ENCODE measurements around the gene SRPX2.
"Not testable (repeated sequence)": the region's sequence is repeated elsewhere in the genome, so short reads cannot be mapped to it uniquely, and the experiment has no call there.

SRPX2 gene

GRCh38 chrX:100704581-100705203, 60.7 kb downstream of the SRPX2 start:
- DNase-seq, result no peak

- no peak for DNase-seq
Measured at GRCh38 chrX:100710816-100711215, 66.8 kb downstream of the SRPX2 start.

- DNase-seq, result no peak
Measured at GRCh38 chrX:100717363-100717762, 73.4 kb downstream of the SRPX2 start.

- no peak for DNase-seq
Measured at GRCh38 chrX:100719139-100719538, 75.1 kb downstream of the SRPX2 start.

- no peak for DNase-seq
Measured at GRCh38 chrX:100720301-100720700, 76.3 kb downstream of the SRPX2 start.

- DNase-seq, result no peak
Measured at GRCh38 chrX:100721328-100721727, 77.3 kb downstream of the SRPX2 start.

- DNase-seq, result not testable (repeated sequence)
Measured at GRCh38 chrX:100724006-100724405, 80.0 kb downstream of the SRPX2 start.
